ENCODE results near the gene AIF1L.

Gene AIF1L

GRCh38 chr9:131167146-131167692, 70.9 kb downstream of the AIF1L start:
- peaks cover 19% of the 10 kb centered on the region for H3K4me1 ChIP-seq (ENCODE audit: control insufficient read depth, insufficient read depth, low read length)
- H3K9me3 ChIP-seq (ENCODE audit: control insufficient read depth, low read length), result no peaks in the 10 kb centered on the region
- H3K4me3 ChIP-seq (ENCODE audit: low read length), result no peak overlapping the region
- no peaks in the 10 kb centered on the region for H3K27me3 ChIP-seq (ENCODE audit: control insufficient read depth, insufficient read depth, low read length)
- H3K36me3 ChIP-seq (ENCODE audit: control insufficient read depth, insufficient read depth, low read length), result no peaks in the 10 kb centered on the region
- no peak overlapping the region for H3K9ac ChIP-seq (ENCODE audit: low read length)

GRCh38 chr9:131167936-131168335, 71.6 kb downstream of the AIF1L start:
- H3K4me3 ChIP-seq (ENCODE audit: low read length), result no peak overlapping the region
- H3K4me1 ChIP-seq (ENCODE audit: control insufficient read depth, insufficient read depth, low read length), result peaks cover 19% of the 10 kb centered on the region
- no peaks in the 10 kb centered on the region for H3K27me3 ChIP-seq (ENCODE audit: control insufficient read depth, insufficient read depth, low read length)
- H3K36me3 ChIP-seq (ENCODE audit: control insufficient read depth, insufficient read depth, low read length), result no peaks in the 10 kb centered on the region
- H3K9ac ChIP-seq (ENCODE audit: low read length), result no peak overlapping the region
- no peaks in the 10 kb centered on the region for H3K9me3 ChIP-seq (ENCODE audit: control insufficient read depth, low read length)

DNA sequence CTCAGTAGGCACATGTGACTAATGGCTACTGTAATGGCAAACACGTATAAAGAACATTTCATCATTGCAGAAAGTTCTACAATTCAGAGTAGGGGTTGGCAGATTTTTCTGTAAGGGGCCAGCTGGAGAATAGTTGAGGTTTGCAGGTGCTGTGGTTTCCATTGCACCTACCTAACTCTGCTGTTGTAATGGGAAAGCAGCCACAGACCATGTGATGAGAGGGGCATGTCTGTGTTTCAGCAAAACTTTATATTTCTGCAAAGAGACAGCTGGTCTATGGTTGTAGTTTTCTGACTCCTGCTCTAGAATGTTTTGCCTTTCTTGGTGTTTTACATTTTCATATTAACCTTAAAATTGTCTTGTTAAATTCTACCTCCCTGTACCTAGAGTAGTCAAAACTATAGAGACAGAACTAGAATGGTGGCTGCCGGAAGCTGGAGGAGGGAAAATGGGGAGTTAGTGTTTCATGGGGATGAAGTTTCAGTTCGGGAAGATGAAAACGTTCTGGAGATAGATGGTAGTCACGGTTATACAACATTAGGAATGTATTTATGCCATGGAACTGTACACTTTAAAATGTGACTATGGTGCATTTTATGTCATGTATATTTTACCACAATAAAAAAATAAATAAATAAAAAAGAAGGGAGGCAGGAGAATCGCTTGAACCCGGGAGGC, 73.4 kb downstream of the AIF1L start:
- Histone ChIP-seq H3K4me3 (ENCODE audit: low read length) (no peak overlapping the region), H3K4me1 (ENCODE audit: control insufficient read depth, insufficient read depth, low read length) (peaks cover 19% of the 10 kb centered on the region), H3K9ac (ENCODE audit: low read length) (no peak overlapping the region), H3K9me3 (ENCODE audit: control insufficient read depth, low read length) (no peaks in the 10 kb centered on the region), H3K27me3 (ENCODE audit: control insufficient read depth, insufficient read depth, low read length) (no peaks in the 10 kb centered on the region), H3K36me3 (ENCODE audit: control insufficient read depth, insufficient read depth, low read length) (no peaks in the 10 kb centered on the region)
